GM18861 (cell line): ENCODE data around the gene TMEM263.

Experiments used
- ATAC-seq: cut with Tn5 transposase; IDR thresholded peaks from one replicate; pipeline ENCODE4 v1.9.1; 2021; ENCODE audit not compliant: unreplicated experiment

The TMEM263 gene

DNA sequence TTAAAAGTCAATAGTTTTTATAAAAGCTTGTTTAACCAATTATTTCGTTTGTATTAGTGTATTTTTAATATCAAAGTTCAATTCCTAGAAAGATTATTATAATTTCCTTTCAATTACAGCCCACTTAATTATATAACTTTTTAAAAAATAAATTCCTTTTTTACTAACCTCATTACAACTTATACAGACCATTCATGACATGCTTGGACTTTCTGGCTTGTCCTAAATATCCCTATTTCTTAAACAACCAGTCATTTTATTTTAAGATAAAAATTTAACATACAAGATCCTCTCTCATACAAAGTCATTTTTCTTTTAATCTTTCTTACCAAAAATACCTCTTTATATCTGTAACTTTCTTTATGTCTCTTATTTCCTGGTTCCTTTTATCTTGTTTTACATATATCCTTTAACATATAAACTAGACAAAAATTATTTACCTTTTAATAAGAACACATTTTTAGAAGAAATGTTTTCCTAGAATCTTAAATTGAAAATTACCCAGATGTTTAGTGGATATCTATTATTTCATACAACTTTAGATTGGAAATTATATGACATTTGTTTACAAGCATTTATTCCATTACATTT is 10.4 kb upstream of the TMEM263 start:
- ATAC-seq, result no peak

DNA sequence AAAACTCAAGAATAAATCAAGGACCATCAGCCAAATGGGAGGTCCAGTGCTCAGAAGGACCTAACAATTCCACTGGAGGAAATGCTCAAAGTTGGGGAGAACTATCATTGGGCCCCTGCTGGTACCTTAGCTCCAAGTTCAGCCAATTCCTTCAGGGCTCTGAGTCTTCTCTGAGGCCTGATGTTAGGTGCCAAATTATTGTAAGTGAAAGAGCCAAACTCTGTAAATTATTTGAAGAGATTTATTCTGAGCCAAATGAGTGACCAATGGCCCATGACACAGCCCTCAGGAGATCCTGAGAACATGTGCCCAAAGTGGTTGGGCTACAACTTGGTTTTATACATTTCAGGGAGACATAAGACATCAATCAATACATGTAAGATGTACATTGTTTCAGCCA is 8.2 kb upstream of the TMEM263 start:
- ATAC-seq, result no peak

DNA sequence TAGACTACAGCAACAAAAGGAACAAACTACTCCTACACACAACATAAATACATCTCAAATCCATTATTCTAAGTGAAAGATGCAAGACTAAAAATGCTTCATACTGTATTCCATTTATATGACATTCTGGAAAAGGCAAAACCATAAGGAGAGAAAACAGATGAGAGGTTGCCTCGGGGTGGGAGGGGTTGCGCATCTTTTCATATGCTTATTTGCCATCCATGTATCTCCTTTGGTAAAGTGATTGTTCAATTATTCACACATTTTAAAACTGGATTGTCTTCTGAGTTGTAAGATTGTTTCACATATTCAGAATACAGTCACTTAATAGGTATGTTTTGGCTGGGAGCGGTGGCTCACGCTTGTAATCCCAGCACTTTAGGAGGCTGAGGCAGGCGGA is 5.1 kb upstream of the TMEM263 start:
- ATAC-seq, result no peak

DNA sequence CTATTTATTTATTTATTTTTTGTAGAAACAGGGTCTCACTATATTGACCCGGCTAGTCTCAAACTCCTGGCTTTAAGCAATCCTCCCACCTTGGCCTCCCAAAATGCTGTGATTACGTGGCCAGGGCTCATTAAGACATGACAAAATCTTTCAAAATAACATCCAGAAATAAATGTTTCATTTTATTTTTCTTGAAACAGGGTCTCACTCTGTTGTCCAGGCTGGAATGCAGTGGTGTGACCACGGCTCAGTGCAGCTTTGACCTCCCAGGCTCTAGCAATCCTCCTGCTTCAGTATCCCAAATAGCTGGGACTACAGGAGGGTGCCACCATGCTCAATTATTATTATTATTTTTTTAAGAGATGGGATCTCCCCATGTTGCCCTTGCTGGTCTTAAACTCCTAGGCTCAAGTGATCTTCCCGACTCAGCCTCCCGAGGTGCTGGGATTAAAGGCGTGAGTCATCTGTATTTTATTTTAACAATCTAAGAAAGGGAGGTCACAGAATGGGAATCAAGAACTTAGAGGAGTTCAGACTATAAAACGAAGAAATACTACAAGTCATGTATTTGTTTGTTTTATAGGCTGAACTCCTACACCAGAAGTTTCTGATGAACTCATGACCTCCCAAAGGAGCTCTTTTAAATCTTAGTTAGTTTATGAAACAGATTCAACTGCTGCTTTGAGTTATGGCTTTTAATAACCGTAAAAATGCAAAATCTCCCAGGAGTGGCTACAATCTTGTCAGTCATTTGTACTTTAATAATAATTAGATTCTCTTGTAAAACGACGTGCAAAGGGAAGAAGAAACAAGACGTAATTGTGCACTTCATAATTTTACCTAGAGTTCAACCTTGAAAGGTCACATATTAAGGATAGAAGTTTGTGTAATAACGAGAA is 2.1 kb upstream of the TMEM263 start:
- ATAC-seq, result no peak

DNA sequence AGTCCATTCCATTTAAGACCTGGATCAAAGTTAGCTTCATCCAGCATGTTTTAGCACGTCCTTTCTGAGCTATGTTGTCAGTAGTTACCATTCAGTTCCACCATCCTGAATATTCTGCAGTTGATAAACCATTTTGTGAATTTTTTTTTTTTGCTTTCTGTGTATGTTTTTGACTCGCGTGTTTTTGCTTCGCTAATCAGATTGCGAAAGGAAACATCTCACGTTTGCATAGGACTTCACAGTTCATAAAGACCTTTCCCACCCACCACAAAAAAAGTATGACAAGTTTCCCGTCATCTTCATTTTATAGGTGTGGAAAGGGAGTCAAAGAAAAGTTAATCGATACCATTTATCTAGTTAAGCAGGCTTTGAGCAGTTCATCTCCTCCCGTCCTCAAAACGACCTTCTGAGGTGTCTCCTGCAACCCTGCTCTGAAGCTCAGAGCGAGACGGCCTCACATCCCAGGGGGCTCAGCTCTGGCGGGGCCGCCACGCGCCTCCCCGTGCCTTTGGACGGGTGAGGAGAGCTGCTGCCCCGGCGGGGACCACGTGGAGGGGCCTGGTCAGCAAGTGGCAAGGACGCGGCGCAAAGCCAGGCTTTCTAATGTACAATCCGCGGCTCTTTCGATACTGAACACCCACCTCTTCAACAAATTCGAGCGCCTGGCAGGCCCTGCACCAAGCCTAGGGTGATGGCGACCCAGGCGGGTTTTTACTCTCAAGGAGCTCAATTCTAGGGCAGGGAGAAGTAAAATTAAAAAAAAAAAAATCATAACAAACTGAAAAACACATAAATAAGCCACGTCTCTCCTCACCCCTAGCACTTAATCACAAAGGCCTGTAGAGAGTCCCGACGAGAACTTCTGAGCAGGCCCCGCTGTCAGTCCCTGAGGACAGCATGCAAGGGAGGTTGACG is 988 bp upstream of the TMEM263 start:
- ATAC-seq, result no peak

- peak; percentile 34 for ATAC-seq
Measured at GRCh38 chr12:106956048-106956578, 406 bp downstream of the TMEM263 start.

GRCh38 chr12:106957583-106957982 is 1.9 kb downstream of the TMEM263 start:
- no peak for ATAC-seq

GRCh38 chr12:106960443-106960842 is 4.7 kb downstream of the TMEM263 start:
- ATAC-seq, result no peak

DNA sequence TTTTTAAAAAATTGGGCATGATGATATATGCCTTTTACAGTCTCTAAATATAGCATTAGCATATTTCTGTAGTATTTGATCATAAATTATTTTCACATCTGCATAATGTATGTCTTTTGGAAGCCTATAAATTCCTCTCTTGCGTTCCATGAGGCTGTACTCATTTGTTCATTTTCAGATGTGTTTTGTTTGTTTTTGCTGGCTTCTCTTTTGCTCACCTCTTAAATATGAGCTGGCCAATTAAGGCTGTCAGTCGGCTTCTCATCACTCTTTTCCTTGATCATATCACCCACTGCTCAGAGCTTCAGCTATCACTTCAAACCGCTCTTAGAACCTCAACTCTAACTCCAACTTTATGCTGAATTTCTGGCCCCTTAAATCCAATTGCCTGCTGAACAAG is 6.6 kb downstream of the TMEM263 start:
- ATAC-seq, result no peak

GRCh38 chr12:106964526-106964925 is 8.8 kb downstream of the TMEM263 start:
- no peak for ATAC-seq

DNA sequence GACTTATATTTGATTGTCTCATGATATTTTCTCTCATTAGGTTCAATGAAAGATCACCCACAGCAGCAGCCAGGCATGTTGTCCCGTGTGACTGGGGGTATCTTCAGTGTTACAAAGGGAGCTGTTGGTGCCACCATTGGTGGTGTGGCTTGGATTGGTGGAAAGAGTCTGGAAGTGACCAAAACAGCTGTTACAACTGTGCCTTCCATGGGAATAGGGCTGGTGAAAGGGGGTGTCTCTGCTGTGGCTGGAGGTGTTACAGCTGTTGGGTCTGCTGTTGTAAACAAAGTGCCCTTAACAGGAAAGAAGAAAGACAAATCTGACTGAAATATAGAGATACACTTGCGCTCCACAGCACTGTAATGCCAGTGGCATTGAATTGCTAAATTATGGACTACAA is 15.4 kb downstream of the TMEM263 start:
- ATAC-seq, result no peak

- ATAC-seq, result no peak
Measured at GRCh38 chr12:106973545-106973944, 17.8 kb downstream of the TMEM263 start.

GRCh38 chr12:106974511-106974910 is 18.8 kb downstream of the TMEM263 start:
- peak; percentile 89 for ATAC-seq

GRCh38 chr12:106975098-106975497 is 19.4 kb downstream of the TMEM263 start:
- no peak for ATAC-seq

DNA sequence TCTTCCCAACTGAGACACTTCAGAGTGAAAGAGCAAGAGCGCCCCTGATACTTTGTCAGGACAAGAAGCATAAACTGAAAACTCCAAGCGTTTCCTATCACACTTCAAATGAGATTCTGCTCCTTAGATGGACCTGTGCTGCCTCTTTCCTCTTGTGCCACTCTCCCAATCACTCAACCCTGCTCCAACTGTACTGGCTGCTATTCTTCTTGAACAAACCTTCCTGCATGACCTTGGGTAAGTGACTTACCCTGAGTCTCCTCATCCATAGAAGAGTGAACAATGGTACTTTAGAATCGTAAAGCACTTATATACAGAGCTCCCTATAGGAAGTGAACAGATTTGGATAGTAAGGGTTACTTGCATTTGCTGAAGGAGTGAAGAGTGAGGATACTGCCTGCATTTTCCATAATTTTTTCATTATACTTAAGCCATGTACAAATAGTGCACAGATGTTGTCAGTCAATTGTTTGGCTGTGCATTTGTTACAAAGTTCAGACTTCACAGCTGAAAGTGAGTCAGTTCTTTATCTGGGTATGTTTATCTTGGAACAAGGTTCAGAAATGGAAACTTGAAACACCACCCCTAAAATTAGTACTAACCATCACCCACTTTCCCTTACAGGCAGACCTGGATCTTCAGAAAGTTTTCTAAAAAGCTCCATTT is 20.4 kb downstream of the TMEM263 start:
- no peak for ATAC-seq

- no peak for ATAC-seq
Measured at GRCh38 chr12:106976668-106977067, 21.0 kb downstream of the TMEM263 start.

DNA sequence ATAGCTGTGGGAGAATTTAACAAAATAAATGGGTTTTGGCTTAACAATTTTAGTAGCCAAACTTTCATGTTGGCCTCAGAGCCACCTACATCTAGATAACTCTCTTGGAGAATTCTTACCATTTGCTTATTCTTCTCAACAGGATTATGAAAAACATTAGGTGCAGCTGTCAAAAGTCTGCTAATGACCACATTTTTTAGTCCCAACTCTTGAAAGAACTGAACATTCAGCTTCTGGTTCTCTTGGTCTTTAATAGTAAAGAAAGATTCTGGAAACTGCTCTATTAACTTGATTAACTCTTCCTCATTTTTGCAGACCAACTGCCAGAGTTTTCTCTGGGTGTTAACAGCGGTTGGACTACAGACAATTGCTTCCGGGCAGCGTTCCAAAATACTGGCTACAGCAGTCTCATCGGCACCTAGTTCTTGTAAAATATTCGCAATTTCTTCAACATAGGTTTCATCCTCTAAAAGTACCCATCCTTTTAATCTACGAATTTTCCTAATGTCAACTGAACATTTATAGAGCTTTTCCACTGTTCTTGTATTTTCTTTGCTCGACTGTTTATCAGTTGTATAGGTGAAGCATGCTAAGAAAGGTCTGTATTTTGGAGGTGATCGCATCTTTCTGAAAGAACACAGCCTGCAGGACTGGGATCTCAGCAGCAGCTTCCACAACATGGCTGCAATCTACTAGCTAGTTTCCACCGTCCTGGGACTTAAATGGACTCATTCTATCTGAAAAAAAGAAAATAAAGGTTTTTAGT is 22.5 kb downstream of the TMEM263 start:
- ATAC-seq, result no peak

DNA sequence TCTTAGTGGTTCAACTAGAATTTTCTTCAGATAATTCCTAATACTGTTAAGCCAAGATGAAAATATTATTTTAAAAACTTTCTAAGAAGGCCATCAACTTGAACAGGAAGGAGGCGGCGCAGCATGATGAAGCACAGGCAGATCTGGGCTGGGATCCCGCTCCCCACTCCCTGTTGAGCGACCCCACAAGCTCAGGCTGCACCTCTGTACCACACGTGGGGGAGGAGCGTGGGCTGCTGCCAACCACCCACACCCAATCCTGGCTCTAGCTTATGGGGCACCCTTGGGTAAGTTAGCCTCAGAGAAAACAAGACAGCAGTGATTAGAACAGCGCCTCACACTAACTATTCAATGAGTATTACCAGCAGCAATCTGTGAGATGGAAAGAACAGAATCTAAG is 25.2 kb downstream of the TMEM263 start:
- ATAC-seq, result no peak

GRCh38 chr12:106981788-106982187 is 26.1 kb downstream of the TMEM263 start:
- ATAC-seq, result no peak

- ATAC-seq, result no peak
Measured at GRCh38 chr12:106982229-106982628, 26.5 kb downstream of the TMEM263 start.
